Cardiac atrium fibroblast (primary cell): ENCODE data around the gene FSTL3. TPM values are rescaled to one million over a fixed set of nuclear protein-coding genes. Genes with fewer than 3 reads are reported as not detected.

Source experiments
- total RNA-seq: library from RNA; depleted of rRNA; stranded (reverse); fragments of >200 nt; gene quantifications from 2 replicates; pipeline ENCODE4 v1.2.3, GENCODE V29; 2015

FSTL3 gene
- 59.1 and 82.9 TPM in 2 replicates for total RNA-seq

GRCh38 chr19:676339-677105 lies at the start of gene FSTL3:
Gene FSTL3, plus strand, starts transcription at chr19:676392. Its CDS starts 32 bp downstream, at chr19:676424.

GRCh38 chr19:633068-633785 lies 43.0 kb upstream of the FSTL3 start, which contains the start of gene POLRMT:
Gene POLRMT, minus strand, starts transcription at chr19:633537. Its CDS starts 25 bp downstream, at chr19:633512.

GRCh38 chr19:639253-640160 lies 36.7 kb upstream of the FSTL3 start, which contains the start of gene FGF22:
Gene FGF22, plus strand, starts transcription at chr19:639879. Its CDS starts 47 bp downstream, at chr19:639926.

GRCh38 chr19:662962-663681 lies 13.1 kb upstream of the FSTL3 start, which contains the start of gene RNF126:
Gene RNF126, minus strand, starts transcription at chr19:663214. Its CDS starts 93 bp downstream, at chr19:663121.

GRCh38 chr19:695352-695949 lies 19.3 kb downstream of the FSTL3 start, which contains the start of gene PRSS57:
Gene PRSS57, minus strand, starts transcription at chr19:695452. Its CDS starts 22 bp downstream, at chr19:695430.

GRCh38 chr19:708154-709143 lies 32.3 kb downstream of the FSTL3 start, which contains the start of gene PALM:
Gene PALM, plus strand, starts transcription at chr19:708935. Its CDS starts 212 bp downstream, at chr19:709147.

Other genes starting within 250 kb of the FSTL3 start
- 0.32 and 0.54 TPM in 2 replicates for gene SHC2, start 215.4 kb upstream of the FSTL3 start, total RNA-seq
- not detected in 2 replicates for gene MADCAM1, start 179.9 kb upstream of the FSTL3 start, total RNA-seq
- 28.5 and 35.2 TPM in 2 replicates for gene TPGS1, start 168.9 kb upstream of the FSTL3 start, total RNA-seq
- 65.9 and 77.4 TPM in 2 replicates for gene CDC34, start 144.6 kb upstream of the FSTL3 start, total RNA-seq
- gene GZMM, start 132.3 kb upstream of the FSTL3 start, total RNA-seq = not detected in 2 replicates
- gene BSG, start 103.8 kb upstream of the FSTL3 start, total RNA-seq = 919 and 936 TPM in 2 replicates
- 4.2 and 5.6 TPM in 2 replicates for gene HCN2, start 86.5 kb upstream of the FSTL3 start, total RNA-seq
- gene POLRMT, start 42.9 kb upstream of the FSTL3 start, total RNA-seq = 14.3 and 21.5 TPM in 2 replicates
- gene FGF22, start 36.5 kb upstream of the FSTL3 start, total RNA-seq = not detected in 2 replicates
- 63.5 and 64.1 TPM in 2 replicates for gene RNF126, start 13.2 kb upstream of the FSTL3 start, total RNA-seq
- gene PRSS57, start 19.1 kb downstream of the FSTL3 start, total RNA-seq = not detected in 2 replicates
- gene PALM, start 32.5 kb downstream of the FSTL3 start, total RNA-seq = 50.1 and 56.9 TPM in 2 replicates
- gene MISP, start 74.7 kb downstream of the FSTL3 start, total RNA-seq = not detected in 2 replicates
- 190 and 240 TPM in 2 replicates for gene PTBP1, start 121.1 kb downstream of the FSTL3 start, total RNA-seq
- gene PLPPR3, start 145.6 kb downstream of the FSTL3 start, total RNA-seq = 0.36 and 2.1 TPM in 2 replicates
- not detected in 2 replicates for gene AZU1, start 151.4 kb downstream of the FSTL3 start, total RNA-seq
- 0.16 TPM in 1 of 2 replicates, not detected in the other for gene PRTN3, start 164.6 kb downstream of the FSTL3 start, total RNA-seq
- 2.4 and 6.9 TPM in 2 replicates for gene ELANE, start 175.9 kb downstream of the FSTL3 start, total RNA-seq
- 70.6 and 164 TPM in 2 replicates for gene CFD, start 183.3 kb downstream of the FSTL3 start, total RNA-seq
- 25.8 and 35.2 TPM in 2 replicates for gene MED16, start 216.8 kb downstream of the FSTL3 start, total RNA-seq
- gene RNU6-9, start 217.1 kb downstream of the FSTL3 start, total RNA-seq = not detected in 2 replicates
- gene R3HDM4, start 236.8 kb downstream of the FSTL3 start, total RNA-seq = 61.7 and 64.3 TPM in 2 replicates
- not detected in 2 replicates for gene KISS1R, start 240.9 kb downstream of the FSTL3 start, total RNA-seq
- 7.9 and 10.5 TPM in 2 replicates for gene ARID3A, start 249.6 kb downstream of the FSTL3 start, total RNA-seq